PC-9 (cell line): ENCODE measurements around the gene ESPN.

ENCODE experiments used
- EZH2 ChIP-seq: fragments of 200-600 bp; sonication (generic); IDR thresholded peaks from 2 replicates; pipeline ENCODE4 v1.8.0; 2017; ENCODE audit warnings: antibody characterized with exemption, low read depth
- TF ChIP-seq, protein P1 (sequence below): fragments of 200-600 bp; sonication (generic); conservative IDR thresholded peaks from 2 replicates; pipeline ENCODE4 v1.6.1; 2017; ENCODE audit warnings: mixed run types, antibody characterized with exemption, mild to moderate bottlenecking, moderate library complexity

GRCh38 chr1:6503884-6504602 is 79.5 kb downstream of the ESPN start:
- TF ChIP-seq, protein P1, sequence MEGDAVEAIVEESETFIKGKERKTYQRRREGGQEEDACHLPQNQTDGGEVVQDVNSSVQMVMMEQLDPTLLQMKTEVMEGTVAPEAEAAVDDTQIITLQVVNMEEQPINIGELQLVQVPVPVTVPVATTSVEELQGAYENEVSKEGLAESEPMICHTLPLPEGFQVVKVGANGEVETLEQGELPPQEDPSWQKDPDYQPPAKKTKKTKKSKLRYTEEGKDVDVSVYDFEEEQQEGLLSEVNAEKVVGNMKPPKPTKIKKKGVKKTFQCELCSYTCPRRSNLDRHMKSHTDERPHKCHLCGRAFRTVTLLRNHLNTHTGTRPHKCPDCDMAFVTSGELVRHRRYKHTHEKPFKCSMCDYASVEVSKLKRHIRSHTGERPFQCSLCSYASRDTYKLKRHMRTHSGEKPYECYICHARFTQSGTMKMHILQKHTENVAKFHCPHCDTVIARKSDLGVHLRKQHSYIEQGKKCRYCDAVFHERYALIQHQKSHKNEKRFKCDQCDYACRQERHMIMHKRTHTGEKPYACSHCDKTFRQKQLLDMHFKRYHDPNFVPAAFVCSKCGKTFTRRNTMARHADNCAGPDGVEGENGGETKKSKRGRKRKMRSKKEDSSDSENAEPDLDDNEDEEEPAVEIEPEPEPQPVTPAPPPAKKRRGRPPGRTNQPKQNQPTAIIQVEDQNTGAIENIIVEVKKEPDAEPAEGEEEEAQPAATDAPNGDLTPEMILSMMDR: no peak
- no peak for TF ChIP-seq EZH2
